Panc1 (cell line): ENCODE measurements around the gene KRT15.

Experiments
- CTCF ChIP-seq: fragments of 450-650 bp; IDR thresholded peaks from 2 replicates; pipeline ENCODE4 v1.5.1; 2017; ENCODE audit warnings: mild to moderate bottlenecking
- POLR2AphosphoS5 ChIP-seq: IDR thresholded peaks from 2 replicates; pipeline ENCODE4 v1.6.1; 2012; ENCODE audit warnings: mild to moderate bottlenecking, low read depth, low read length, moderate library complexity
- REST ChIP-seq, 2 experiments: IDR thresholded peaks; 2 replicates each; pipeline ENCODE4 v1.6.1; 2011 to 2012; ENCODE audit warnings: low read depth in 2 of 2, control low read depth in 1 of 2, low read length in 1 of 2, mild to moderate bottlenecking in 1 of 2, moderate library complexity in 1 of 2; ENCODE audit not compliant: insufficient read depth in 1 of 2
- SIN3A ChIP-seq: IDR thresholded peaks from 2 replicates; pipeline ENCODE4 v1.6.1; 2012; ENCODE audit warnings: low read depth, mild to moderate bottlenecking, low read length, moderate library complexity, borderline replicate concordance; ENCODE audit not compliant: insufficient read depth
- TCF7L2 ChIP-seq: IDR thresholded peaks from 2 replicates; pipeline ENCODE4 v1.6.1; 2011; ENCODE audit warnings: mild to moderate bottlenecking, low read depth, low read length, inconsistent platforms

DNA sequence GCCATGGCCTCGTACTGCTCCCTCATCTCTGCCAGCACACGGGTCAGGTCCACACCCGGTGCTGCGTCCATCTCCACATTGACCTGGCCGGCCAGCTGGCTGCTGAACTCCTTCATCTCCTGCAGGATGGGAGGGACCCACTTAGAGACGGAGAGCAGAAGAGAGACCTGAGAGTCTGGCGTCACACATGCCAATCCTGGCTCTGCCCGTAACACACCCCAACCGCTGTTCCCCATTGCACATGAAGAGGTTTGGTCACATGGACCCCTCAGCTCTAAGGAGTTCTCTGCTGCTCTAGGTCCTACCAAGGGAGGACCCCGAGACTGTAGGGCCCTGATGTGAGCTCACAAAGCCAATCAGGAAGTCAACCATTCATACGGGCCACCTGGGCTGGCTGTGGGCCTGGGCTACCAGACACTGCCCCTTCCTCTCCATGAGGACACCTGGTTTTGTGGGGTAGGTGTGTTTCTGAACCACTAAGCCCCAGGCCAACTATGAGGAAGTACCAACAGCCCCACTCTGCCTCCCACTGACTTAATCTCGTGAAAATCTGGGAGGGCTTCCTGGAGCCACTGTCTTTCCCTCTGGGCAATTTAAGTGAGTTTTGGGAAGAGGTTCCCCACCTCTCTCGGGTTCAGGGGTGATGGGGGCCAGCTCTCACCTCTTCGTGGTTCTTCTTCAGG, 2.4 kb downstream of the KRT15 start:
- no peak for TF ChIP-seq CTCF
- TF ChIP-seq REST (IDR thresholded peaks at IDR 0.05; ENCODE audit: insufficient read depth in 1 of 2, low read depth in 2 of 2, low read length in 1 of 2): no peak
- TF ChIP-seq POLR2AphosphoS5: no peak
- no peak for TF ChIP-seq TCF7L2
- no peak for TF ChIP-seq SIN3A
